HEK293 (cell line): ENCODE results near the gene THPO.

ENCODE experiments used
- CTCF ChIA-PET: fragments of 350-600 bp; formaldehyde crosslinking; extraction: SDS; loops from one replicate; lab custom pipeline; 2021; ENCODE audit warnings: antibody characterized with exemption; lab: Yijun Ruan, JAX
- POLR2A ChIA-PET: fragments of 300-600 bp; formaldehyde crosslinking; extraction: SDS; loops from one replicate; lab custom pipeline; 2020; ENCODE audit warnings: antibody characterized with exemption, inconsistent platforms; lab: Yijun Ruan, JAX
- H3K27ac ChIP-seq: fragments of 200-500 bp; sonication (Bioruptor generic); 2 replicates; pipeline ENCODE4 v1.5.1; 2014; ENCODE audit warnings: low read depth, low read length, control low read depth, inconsistent platforms; ENCODE audit errors: extremely low read depth
- H3K36me3 ChIP-seq, 2 experiments: fragments of 200-500 bp in 1 of 2; sonication (Bioruptor generic) in 1 of 2; 1 replicate in 1 of 2; 2 replicates in 1 of 2; pipeline ENCODE4 v1.5.1; 2014 to 2017; ENCODE audit warnings: inconsistent platforms in 2 of 2, low read length in 2 of 2; ENCODE audit not compliant: control insufficient read depth in 2 of 2, insufficient read depth in 1 of 2
- H3K4me1 ChIP-seq: fragments of 200-500 bp; sonication (Bioruptor generic); 2 replicates; pipeline ENCODE4 v1.5.1; 2014; ENCODE audit warnings: mild to moderate bottlenecking, low read length, inconsistent platforms; ENCODE audit not compliant: control insufficient read depth, insufficient read depth
- H3K4me3 ChIP-seq: 2 replicates; pipeline ENCODE4 v1.5.1; 2011; ENCODE audit warnings: low read depth, mild to moderate bottlenecking, control low read depth, low read length, moderate library complexity
- H3K9me3 ChIP-seq: fragments of 200-500 bp; sonication (Bioruptor generic); 2 replicates; pipeline ENCODE4 v1.5.1; 2014; ENCODE audit warnings: low read depth, low read length, inconsistent platforms; ENCODE audit not compliant: control insufficient read depth, insufficient read depth
- GLIS2 ChIP-seq: fragments of 450-650 bp; formaldehyde crosslinking; IDR thresholded peaks from 2 replicates; pipeline ENCODE4 v1.5.1; 2016; ENCODE audit warnings: missing biosample characterization, missing genetic modification characterization
- KLF17 ChIP-seq: fragments of 450-650 bp; formaldehyde crosslinking; IDR thresholded peaks from 2 replicates; pipeline ENCODE4 v1.5.1; 2016; ENCODE audit warnings: missing biosample characterization, missing genetic modification characterization
- PRDM6 ChIP-seq: fragments of 450-650 bp; formaldehyde crosslinking; IDR thresholded peaks from 2 replicates; pipeline ENCODE4 v1.5.1; 2017; ENCODE audit warnings: missing biosample characterization, missing genetic modification characterization
- REPIN1 ChIP-seq: fragments of 450-650 bp; formaldehyde crosslinking; IDR thresholded peaks from 2 replicates; pipeline ENCODE4 v1.5.1; 2017; ENCODE audit warnings: missing biosample characterization, missing genetic modification characterization, low read depth
- ZBTB48 ChIP-seq: fragments of 450-650 bp; formaldehyde crosslinking; IDR thresholded peaks from 2 replicates; pipeline ENCODE4 v1.5.1; 2016; ENCODE audit warnings: missing biosample characterization, missing genetic modification characterization
- ZIC2 ChIP-seq: fragments of 450-650 bp; formaldehyde crosslinking; IDR thresholded peaks from 2 replicates; pipeline ENCODE4 v1.5.1; 2016; ENCODE audit warnings: missing biosample characterization, missing genetic modification characterization
- ZNF114 ChIP-seq: fragments of 450-650 bp; formaldehyde crosslinking; IDR thresholded peaks from 2 replicates; pipeline ENCODE4 v1.5.0; 2017; ENCODE audit warnings: missing biosample characterization, missing genetic modification characterization
- ZNF138 ChIP-seq: fragments of 450-650 bp; formaldehyde crosslinking; IDR thresholded peaks from 2 replicates; pipeline ENCODE4 v1.5.1; 2016; ENCODE audit warnings: missing biosample characterization, missing genetic modification characterization, borderline replicate concordance
- ZNF221 ChIP-seq: fragments of 450-650 bp; formaldehyde crosslinking; IDR thresholded peaks from 2 replicates; pipeline ENCODE4 v1.5.1; 2017; ENCODE audit warnings: missing biosample characterization, missing genetic modification characterization, borderline replicate concordance
- ZNF324 ChIP-seq: fragments of 450-650 bp; formaldehyde crosslinking; IDR thresholded peaks from 2 replicates; pipeline ENCODE4 v1.5.1; 2016; ENCODE audit warnings: missing biosample characterization, missing genetic modification characterization
- ZNF426 ChIP-seq: fragments of 450-650 bp; formaldehyde crosslinking; IDR thresholded peaks from 2 replicates; pipeline ENCODE4 v1.5.1; 2017; ENCODE audit warnings: missing biosample characterization, missing genetic modification characterization, mild to moderate bottlenecking, inconsistent platforms, moderate library complexity
- ZNF518A ChIP-seq: fragments of 450-650 bp; formaldehyde crosslinking; conservative IDR thresholded peaks from 2 replicates; pipeline ENCODE4 v1.5.1; 2016; ENCODE audit warnings: low read depth, missing biosample characterization, missing genetic modification characterization
- ZNF529 ChIP-seq: fragments of 450-650 bp; formaldehyde crosslinking; IDR thresholded peaks from 2 replicates; pipeline ENCODE4 v1.5.1; 2017; ENCODE audit warnings: missing genetic modification characterization, missing biosample characterization; ENCODE audit not compliant: insufficient replicate concordance
- ZNF768 ChIP-seq: fragments of 450-650 bp; formaldehyde crosslinking; IDR thresholded peaks from 2 replicates; pipeline ENCODE4 v1.5.1; 2018; ENCODE audit warnings: missing biosample characterization, mild to moderate bottlenecking, missing genetic modification characterization
- ZNF776 ChIP-seq: fragments of 450-650 bp; formaldehyde crosslinking; IDR thresholded peaks from 2 replicates; pipeline ENCODE4 v1.5.0; 2017; ENCODE audit warnings: missing biosample characterization, missing genetic modification characterization, borderline replicate concordance
- ZSCAN30 ChIP-seq: fragments of 450-650 bp; IDR thresholded peaks from 2 replicates; pipeline ENCODE4 v1.5.1; 2018; ENCODE audit warnings: missing biosample characterization, mild to moderate bottlenecking, missing genetic modification characterization, moderate library complexity
- ZXDB ChIP-seq: fragments of 450-650 bp; formaldehyde crosslinking; IDR thresholded peaks from 2 replicates; pipeline ENCODE4 v1.5.1; 2016; ENCODE audit warnings: missing biosample characterization, missing genetic modification characterization
- TF ChIP-seq, protein P1 (sequence below): sonication (generic); formaldehyde crosslinking; IDR thresholded peaks from 2 replicates; pipeline ENCODE4 v1.8.1; 2022; ENCODE audit warnings: mild to moderate bottlenecking, moderate library complexity, missing genetic modification reagents
- TF ChIP-seq, protein P2 (sequence below): fragments of 450-650 bp; IDR thresholded peaks from 2 replicates; pipeline ENCODE4 v1.5.1; 2018; ENCODE audit warnings: missing biosample characterization, mild to moderate bottlenecking, missing genetic modification characterization
- TF ChIP-seq, protein P3 (sequence below): fragments of 450-650 bp; formaldehyde crosslinking; IDR thresholded peaks from 2 replicates; pipeline ENCODE4 v1.5.1; 2016; ENCODE audit warnings: missing biosample characterization, missing genetic modification characterization
- TF ChIP-seq, protein P4 (sequence below): fragments of 450-650 bp; formaldehyde crosslinking; IDR thresholded peaks from 2 replicates; pipeline ENCODE4 v1.5.1; 2017; ENCODE audit warnings: missing biosample characterization, missing genetic modification characterization

Gene THPO

DNA sequence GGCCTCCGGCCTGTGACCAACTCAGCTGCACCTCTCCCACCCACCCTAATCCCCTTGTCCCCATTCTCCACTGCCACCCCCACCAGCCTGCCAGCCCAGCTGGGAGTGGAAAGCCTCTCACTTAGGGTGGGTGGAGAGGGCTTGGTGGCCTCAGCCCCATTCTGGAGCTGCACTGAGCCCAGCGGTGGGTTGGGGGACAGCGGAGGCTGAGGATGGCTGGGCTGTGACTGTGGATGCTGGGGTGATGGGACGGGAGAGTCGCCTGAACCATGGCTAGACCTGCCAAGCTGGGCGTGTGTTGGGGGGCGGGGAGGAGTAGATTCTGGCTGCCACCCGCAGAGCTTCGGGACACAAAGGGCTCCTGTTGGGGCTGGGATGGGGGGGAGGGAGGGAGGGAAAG is 18.4 kb downstream of the THPO start:
- TF ChIP-seq, protein P1, sequence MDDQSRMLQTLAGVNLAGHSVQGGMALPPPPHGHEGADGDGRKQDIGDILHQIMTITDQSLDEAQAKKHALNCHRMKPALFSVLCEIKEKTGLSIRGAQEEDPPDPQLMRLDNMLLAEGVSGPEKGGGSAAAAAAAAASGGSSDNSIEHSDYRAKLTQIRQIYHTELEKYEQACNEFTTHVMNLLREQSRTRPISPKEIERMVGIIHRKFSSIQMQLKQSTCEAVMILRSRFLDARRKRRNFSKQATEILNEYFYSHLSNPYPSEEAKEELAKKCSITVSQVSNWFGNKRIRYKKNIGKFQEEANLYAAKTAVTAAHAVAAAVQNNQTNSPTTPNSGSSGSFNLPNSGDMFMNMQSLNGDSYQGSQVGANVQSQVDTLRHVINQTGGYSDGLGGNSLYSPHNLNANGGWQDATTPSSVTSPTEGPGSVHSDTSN (CRISPR knock-in tag): no peak
- TF ChIP-seq REPIN1 (tag by site-specific recombination) (no peak), ZSCAN30 (tag by site-specific recombination) (no peak), ZNF324 (tag by site-specific recombination) (no peak), KLF17 (no peak), ZIC2 (no peak), ZNF221 (tag by site-specific recombination) (no peak), ZNF529 (tag by site-specific recombination) (no peak), ZNF426 (tag by site-specific recombination) (no peak), ZNF768 (tag by site-specific recombination) (no peak), GLIS2 (no peak), ZBTB48 (no peak)
- TF ChIP-seq, protein P2, sequence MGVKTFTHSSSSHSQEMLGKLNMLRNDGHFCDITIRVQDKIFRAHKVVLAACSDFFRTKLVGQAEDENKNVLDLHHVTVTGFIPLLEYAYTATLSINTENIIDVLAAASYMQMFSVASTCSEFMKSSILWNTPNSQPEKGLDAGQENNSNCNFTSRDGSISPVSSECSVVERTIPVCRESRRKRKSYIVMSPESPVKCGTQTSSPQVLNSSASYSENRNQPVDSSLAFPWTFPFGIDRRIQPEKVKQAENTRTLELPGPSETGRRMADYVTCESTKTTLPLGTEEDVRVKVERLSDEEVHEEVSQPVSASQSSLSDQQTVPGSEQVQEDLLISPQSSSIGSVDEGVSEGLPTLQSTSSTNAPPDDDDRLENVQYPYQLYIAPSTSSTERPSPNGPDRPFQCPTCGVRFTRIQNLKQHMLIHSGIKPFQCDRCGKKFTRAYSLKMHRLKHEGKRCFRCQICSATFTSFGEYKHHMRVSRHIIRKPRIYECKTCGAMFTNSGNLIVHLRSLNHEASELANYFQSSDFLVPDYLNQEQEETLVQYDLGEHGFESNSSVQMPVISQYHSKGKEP (tag by site-specific recombination): no peak
- POLR2A ChIA-PET: interaction anchor here (0.7 to 1.6 kb wide), 2 partner anchors 14 to 550 kb away, joined by 4 to 5 read pairs; no protein-coding TSS in a partner anchor
- Histone ChIP-seq H3K27ac (no peak overlapping the region), H3K9me3 (no peaks in the 10 kb centered on the region), H3K4me1 (no peaks in the 10 kb centered on the region), H3K4me3 (no peak overlapping the region), H3K36me3 (peaks cover 0 to 43% of the 10 kb centered on the region in 2 experiments; a peak in 1 of 3 replicates)
- CTCF ChIA-PET: interaction anchor here (0.7 to 3.3 kb wide), 3 partner anchors 9 to 13 kb away, joined by 3 to 13 read pairs (median 4); no protein-coding TSS in a partner anchor

GRCh38 chr3:184358921-184359350 is 19.1 kb downstream of the THPO start:
- H3K27ac ChIP-seq: no peak overlapping the region
- H3K4me3 ChIP-seq: no peak overlapping the region
- CTCF ChIA-PET: interaction anchor here (0.7 to 0.9 kb wide), 3 partner anchors 8 to 166 kb away, joined by 3 read pairs; no protein-coding TSS in a partner anchor
- H3K4me1 ChIP-seq: no peaks in the 10 kb centered on the region
- peaks cover 0 to 42% of the 10 kb centered on the region in 2 experiments; a peak in 1 of 3 replicates for H3K36me3 ChIP-seq
- no peaks in the 10 kb centered on the region for H3K9me3 ChIP-seq
- POLR2A ChIA-PET: no interaction called here
- TF ChIP-seq, protein P3, sequence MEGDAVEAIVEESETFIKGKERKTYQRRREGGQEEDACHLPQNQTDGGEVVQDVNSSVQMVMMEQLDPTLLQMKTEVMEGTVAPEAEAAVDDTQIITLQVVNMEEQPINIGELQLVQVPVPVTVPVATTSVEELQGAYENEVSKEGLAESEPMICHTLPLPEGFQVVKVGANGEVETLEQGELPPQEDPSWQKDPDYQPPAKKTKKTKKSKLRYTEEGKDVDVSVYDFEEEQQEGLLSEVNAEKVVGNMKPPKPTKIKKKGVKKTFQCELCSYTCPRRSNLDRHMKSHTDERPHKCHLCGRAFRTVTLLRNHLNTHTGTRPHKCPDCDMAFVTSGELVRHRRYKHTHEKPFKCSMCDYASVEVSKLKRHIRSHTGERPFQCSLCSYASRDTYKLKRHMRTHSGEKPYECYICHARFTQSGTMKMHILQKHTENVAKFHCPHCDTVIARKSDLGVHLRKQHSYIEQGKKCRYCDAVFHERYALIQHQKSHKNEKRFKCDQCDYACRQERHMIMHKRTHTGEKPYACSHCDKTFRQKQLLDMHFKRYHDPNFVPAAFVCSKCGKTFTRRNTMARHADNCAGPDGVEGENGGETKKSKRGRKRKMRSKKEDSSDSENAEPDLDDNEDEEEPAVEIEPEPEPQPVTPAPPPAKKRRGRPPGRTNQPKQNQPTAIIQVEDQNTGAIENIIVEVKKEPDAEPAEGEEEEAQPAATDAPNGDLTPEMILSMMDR: no peak
- TF ChIP-seq PRDM6: no peak
- TF ChIP-seq, protein P4, sequence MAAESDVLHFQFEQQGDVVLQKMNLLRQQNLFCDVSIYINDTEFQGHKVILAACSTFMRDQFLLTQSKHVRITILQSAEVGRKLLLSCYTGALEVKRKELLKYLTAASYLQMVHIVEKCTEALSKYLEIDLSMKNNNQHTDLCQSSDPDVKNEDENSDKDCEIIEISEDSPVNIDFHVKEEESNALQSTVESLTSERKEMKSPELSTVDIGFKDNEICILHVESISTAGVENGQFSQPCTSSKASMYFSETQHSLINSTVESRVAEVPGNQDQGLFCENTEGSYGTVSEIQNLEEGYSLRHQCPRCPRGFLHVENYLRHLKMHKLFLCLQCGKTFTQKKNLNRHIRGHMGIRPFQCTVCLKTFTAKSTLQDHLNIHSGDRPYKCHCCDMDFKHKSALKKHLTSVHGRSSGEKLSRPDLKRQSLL (tag by site-specific recombination): no peak
- TF ChIP-seq ZNF138: no peak
- no peak for TF ChIP-seq ZNF518A
- TF ChIP-seq ZXDB: no peak
- TF ChIP-seq ZNF114 (tag by site-specific recombination): no peak
- TF ChIP-seq ZNF776: no peak
